ENCODE measurements around the gene EGLN2. TPM values are rescaled to one million over a fixed set of nuclear protein-coding genes. Genes with fewer than 3 reads are reported as not detected.
"Not testable (repeated sequence)": the region's sequence is repeated elsewhere in the genome, so short reads cannot be mapped to it uniquely, and the experiment has no call there.

Gene EGLN2
- total RNA-seq, 1 donor from 2014 or later = 86.1 TPM

- no peak for TF ChIP-seq CTCF (IDR thresholded peaks at IDR 0.05; ENCODE audit: insufficient read depth, low read length, severe bottlenecking)
- no peak for DNase-seq (ENCODE audit: low read depth)
- H3K4me3 ChIP-seq (ENCODE audit: low read depth, low read length) = no peak overlapping the region
- FAIRE-seq = no peak
- H3K27me3 ChIP-seq (ENCODE audit: control insufficient read depth, insufficient read depth, low read length) = peaks cover 3% of the 10 kb centered on the region
- no peaks in the 10 kb centered on the region for H3K36me3 ChIP-seq (ENCODE audit: control insufficient read depth, insufficient read depth, low read length)
Measured at GRCh38 chr19:40827386-40828247, 28.6 kb downstream of the EGLN2 start.

- Histone ChIP-seq H3K4me3 (ENCODE audit: low read depth, low read length) (no peak overlapping the region), H3K27me3 (ENCODE audit: control insufficient read depth, insufficient read depth, low read length) (peaks cover 3% of the 10 kb centered on the region), H3K36me3 (ENCODE audit: control insufficient read depth, insufficient read depth, low read length) (no peaks in the 10 kb centered on the region)
- DNase-seq (ENCODE audit: low read depth) = no peak
- FAIRE-seq = no peak
- TF ChIP-seq CTCF (IDR thresholded peaks at IDR 0.05; ENCODE audit: insufficient read depth, low read length, severe bottlenecking) = no peak
Measured at GRCh38 chr19:40829205-40829604, 30.2 kb downstream of the EGLN2 start.

- not testable (repeated sequence) for FAIRE-seq; H3K27me3 ChIP-seq (ENCODE audit: control insufficient read depth, insufficient read depth, low read length); H3K36me3 ChIP-seq (ENCODE audit: control insufficient read depth, insufficient read depth, low read length); H3K4me3 ChIP-seq (ENCODE audit: low read depth, low read length); DNase-seq (ENCODE audit: low read depth)
Measured at GRCh38 chr19:40830741-40831140, 31.8 kb downstream of the EGLN2 start.

GRCh38 chr19:40831502-40832430, 32.8 kb downstream of the EGLN2 start:
- TF ChIP-seq CTCF (IDR thresholded peaks at IDR 0.05; ENCODE audit: insufficient read depth, low read length, severe bottlenecking) = no peak
- Histone ChIP-seq H3K4me3 (ENCODE audit: low read depth, low read length) (no peak overlapping the region), H3K27me3 (ENCODE audit: control insufficient read depth, insufficient read depth, low read length) (peaks cover 3% of the 10 kb centered on the region), H3K36me3 (ENCODE audit: control insufficient read depth, insufficient read depth, low read length) (no peaks in the 10 kb centered on the region)
- FAIRE-seq = peak; percentile 88
- peak; percentile 86 for DNase-seq (ENCODE audit: low read depth)

GRCh38 chr19:40832431-40832790, 33.4 kb downstream of the EGLN2 start:
- H3K36me3 ChIP-seq (ENCODE audit: control insufficient read depth, insufficient read depth, low read length); DNase-seq (ENCODE audit: low read depth); FAIRE-seq: not testable (repeated sequence)

GRCh38 chr19:40833728-40834533, 34.9 kb downstream of the EGLN2 start:
- not testable (repeated sequence) for DNase-seq (ENCODE audit: low read depth); H3K4me3 ChIP-seq (ENCODE audit: low read depth, low read length); H3K36me3 ChIP-seq (ENCODE audit: control insufficient read depth, insufficient read depth, low read length); H3K27me3 ChIP-seq (ENCODE audit: control insufficient read depth, insufficient read depth, low read length); FAIRE-seq

More at GRCh38 chr19:40832431-40832790, 33.4 kb downstream of the EGLN2 start:
- not testable (repeated sequence) for H3K4me3 ChIP-seq (ENCODE audit: low read depth, low read length); H3K27me3 ChIP-seq (ENCODE audit: control insufficient read depth, insufficient read depth, low read length)

All from bronchial epithelial cell (primary cell).